Measurements from ENCODE around the gene NANOS2.
"Not testable (repeated sequence)": the region's sequence is repeated elsewhere in the genome, so short reads cannot be mapped to it uniquely, and the experiment has no call there.

The NANOS2 gene

DNA sequence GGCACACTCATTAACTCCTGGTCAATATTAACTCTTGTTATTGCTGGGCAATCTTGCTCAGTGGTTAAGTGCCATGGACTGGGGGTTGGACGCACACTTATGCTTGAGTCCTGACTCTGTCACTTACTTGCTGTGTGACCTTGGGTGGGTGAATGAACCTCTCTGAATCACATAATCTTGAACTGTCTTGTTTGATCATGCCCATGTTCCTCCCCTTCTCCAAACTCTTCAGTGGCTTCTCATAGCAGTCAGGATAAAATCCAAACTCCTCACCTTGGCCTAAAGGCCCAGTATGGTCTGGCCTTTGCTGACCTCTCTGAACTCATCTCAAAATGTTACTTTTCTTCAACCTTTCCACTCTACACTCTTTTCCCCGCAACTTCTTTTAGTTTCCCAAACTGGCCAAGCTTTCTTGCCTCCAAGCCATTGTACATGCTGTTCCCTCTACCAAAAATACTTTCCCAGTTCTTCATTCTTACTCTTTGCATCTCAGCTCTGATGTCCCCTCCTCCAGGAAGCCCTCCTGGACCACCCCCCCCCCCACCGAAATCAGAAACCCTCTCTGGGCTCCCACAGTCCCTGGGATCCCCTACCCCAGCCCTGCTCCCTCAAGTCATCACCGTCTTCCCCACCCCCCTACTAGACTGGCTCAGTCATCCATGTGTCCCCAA, 14.5 kb downstream of the NANOS2 start:
- H3K9me2 ChIP-seq (ENCODE audit: low read depth, low read length), result no peaks in the 10 kb centered on the region
- no peaks in the 10 kb centered on the region for H3K9me3 ChIP-seq (ENCODE audit: low read length)
- H3K27me3 ChIP-seq (ENCODE audit: insufficient read depth, low read length), result no peaks in the 10 kb centered on the region
- no peak overlapping the region for H2AFZ ChIP-seq (ENCODE audit: low read length)
- peak overlapping the region; percentile 84 for H3K4me2 ChIP-seq (ENCODE audit: low read length)
- H3F3A ChIP-seq (ENCODE audit: insufficient read depth, low read length), result no peaks in the 10 kb centered on the region
- no peaks in the 10 kb centered on the region for H4K20me1 ChIP-seq (ENCODE audit: insufficient read depth, low read length)
- peak overlapping the region; percentile 37 for H3K27ac ChIP-seq (ENCODE audit: low read depth, low read length, poor library complexity, severe bottlenecking)
- H3K79me2 ChIP-seq (ENCODE audit: insufficient read depth, low read length), result no peaks in the 10 kb centered on the region
- peaks cover 43% of the 10 kb centered on the region for H3K36me3 ChIP-seq (ENCODE audit: insufficient read depth, low read length)
- no peak for TF ChIP-seq EZH2 (IDR thresholded peaks at IDR 0.05; ENCODE audit: borderline replicate concordance, low read length)
- peaks cover 17% of the 10 kb centered on the region for H3K4me1 ChIP-seq (ENCODE audit: insufficient read depth, low read length, severe bottlenecking)
- no peak overlapping the region; the same call in 1 of the 2 replicates for H3K9ac ChIP-seq (ENCODE audit: low read length)
- H3K4me3 ChIP-seq (ENCODE audit: low read depth, low read length, poor library complexity, severe bottlenecking), result no peak overlapping the region

DNA sequence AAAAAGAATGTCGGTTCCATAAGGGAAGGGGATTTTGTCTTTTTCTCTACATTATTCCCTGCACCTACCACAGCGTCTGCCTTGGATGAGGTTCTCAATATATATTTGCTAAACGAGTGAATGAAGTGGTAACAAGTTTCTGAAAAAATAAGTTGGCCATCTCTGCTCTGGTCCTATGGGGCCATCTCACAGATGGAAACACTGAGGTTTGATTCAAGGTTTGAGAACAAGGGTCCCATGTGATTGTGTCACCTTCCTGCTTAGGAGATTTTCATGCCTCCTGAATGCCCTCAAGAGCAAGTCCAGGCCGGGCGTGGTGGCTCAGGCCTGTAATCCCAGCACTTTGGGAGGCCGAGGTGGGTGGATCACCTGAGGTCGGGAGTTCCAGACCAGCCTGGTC, 15.3 kb downstream of the NANOS2 start:
- Histone ChIP-seq H3K9me3 (ENCODE audit: low read length) (no peaks in the 10 kb centered on the region), H2AFZ (ENCODE audit: low read length) (no peak overlapping the region), H3K9me2 (ENCODE audit: low read depth, low read length) (no peaks in the 10 kb centered on the region), H3K27me3 (ENCODE audit: insufficient read depth, low read length) (no peaks in the 10 kb centered on the region), H3K4me1 (ENCODE audit: insufficient read depth, low read length, severe bottlenecking) (peaks cover 17% of the 10 kb centered on the region), H3K79me2 (ENCODE audit: insufficient read depth, low read length) (no peaks in the 10 kb centered on the region), H3K36me3 (ENCODE audit: insufficient read depth, low read length) (peaks cover 46% of the 10 kb centered on the region), H3F3A (ENCODE audit: insufficient read depth, low read length) (no peaks in the 10 kb centered on the region), H3K4me3 (ENCODE audit: low read depth, low read length, poor library complexity, severe bottlenecking) (no peak overlapping the region), H3K9ac (ENCODE audit: low read length) (no peak overlapping the region), H4K20me1 (ENCODE audit: insufficient read depth, low read length) (no peaks in the 10 kb centered on the region), H3K27ac (ENCODE audit: low read depth, low read length, poor library complexity, severe bottlenecking) (no peak overlapping the region), H3K4me2 (ENCODE audit: low read length) (no peak overlapping the region)
- TF ChIP-seq EZH2 (IDR thresholded peaks at IDR 0.05; ENCODE audit: borderline replicate concordance, low read length), result no peak
- TF ChIP-seq, protein P1, sequence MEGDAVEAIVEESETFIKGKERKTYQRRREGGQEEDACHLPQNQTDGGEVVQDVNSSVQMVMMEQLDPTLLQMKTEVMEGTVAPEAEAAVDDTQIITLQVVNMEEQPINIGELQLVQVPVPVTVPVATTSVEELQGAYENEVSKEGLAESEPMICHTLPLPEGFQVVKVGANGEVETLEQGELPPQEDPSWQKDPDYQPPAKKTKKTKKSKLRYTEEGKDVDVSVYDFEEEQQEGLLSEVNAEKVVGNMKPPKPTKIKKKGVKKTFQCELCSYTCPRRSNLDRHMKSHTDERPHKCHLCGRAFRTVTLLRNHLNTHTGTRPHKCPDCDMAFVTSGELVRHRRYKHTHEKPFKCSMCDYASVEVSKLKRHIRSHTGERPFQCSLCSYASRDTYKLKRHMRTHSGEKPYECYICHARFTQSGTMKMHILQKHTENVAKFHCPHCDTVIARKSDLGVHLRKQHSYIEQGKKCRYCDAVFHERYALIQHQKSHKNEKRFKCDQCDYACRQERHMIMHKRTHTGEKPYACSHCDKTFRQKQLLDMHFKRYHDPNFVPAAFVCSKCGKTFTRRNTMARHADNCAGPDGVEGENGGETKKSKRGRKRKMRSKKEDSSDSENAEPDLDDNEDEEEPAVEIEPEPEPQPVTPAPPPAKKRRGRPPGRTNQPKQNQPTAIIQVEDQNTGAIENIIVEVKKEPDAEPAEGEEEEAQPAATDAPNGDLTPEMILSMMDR (IDR thresholded peaks at IDR 0.05; ENCODE audit: low read length), result no peak

DNA sequence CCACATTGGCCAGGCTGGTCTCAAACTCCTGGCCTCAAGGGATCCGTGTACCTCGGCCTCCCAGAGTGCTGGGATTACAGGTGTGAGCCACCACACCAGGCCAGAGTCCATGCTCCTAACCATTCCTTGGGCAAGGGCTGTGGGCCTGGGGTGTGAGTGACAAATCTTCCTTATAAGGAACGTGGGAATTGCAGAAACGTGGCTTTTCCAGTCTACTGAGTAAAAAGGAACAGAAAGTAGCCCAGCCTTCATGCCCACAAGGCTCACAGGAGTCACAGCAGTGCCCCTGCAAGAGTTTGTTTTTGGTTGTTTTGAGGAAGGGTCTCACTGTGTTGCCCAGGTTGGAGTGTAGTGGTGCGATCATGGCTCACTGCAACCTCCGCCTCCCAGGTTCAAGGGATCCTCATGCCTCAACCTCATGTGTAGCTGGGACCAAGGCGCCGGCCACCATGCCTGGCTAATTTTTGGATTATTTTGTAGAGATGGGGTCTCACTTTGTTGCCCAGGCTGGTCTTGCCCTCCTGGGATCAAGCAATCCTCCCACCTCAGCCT, 17.2 kb downstream of the NANOS2 start:
- Histone ChIP-seq H3K4me1 (ENCODE audit: insufficient read depth, low read length, severe bottlenecking) (peaks cover 16% of the 10 kb centered on the region), H3K9ac (ENCODE audit: low read length) (no peak overlapping the region), H3K4me3 (ENCODE audit: low read depth, low read length, poor library complexity, severe bottlenecking) (no peak overlapping the region), H3F3A (ENCODE audit: insufficient read depth, low read length) (no peaks in the 10 kb centered on the region), H3K4me2 (ENCODE audit: low read length) (no peak overlapping the region), H2AFZ (ENCODE audit: low read length) (no peak overlapping the region), H3K9me2 (ENCODE audit: low read depth, low read length) (no peaks in the 10 kb centered on the region), H3K36me3 (ENCODE audit: insufficient read depth, low read length) (peaks cover 46% of the 10 kb centered on the region), H3K27me3 (ENCODE audit: insufficient read depth, low read length) (no peaks in the 10 kb centered on the region), H3K79me2 (ENCODE audit: insufficient read depth, low read length) (no peaks in the 10 kb centered on the region), H3K9me3 (ENCODE audit: low read length) (no peaks in the 10 kb centered on the region), H4K20me1 (ENCODE audit: insufficient read depth, low read length) (no peaks in the 10 kb centered on the region), H3K27ac (ENCODE audit: low read depth, low read length, poor library complexity, severe bottlenecking) (no peak overlapping the region)
- no peak for TF ChIP-seq EZH2 (IDR thresholded peaks at IDR 0.05; ENCODE audit: borderline replicate concordance, low read length)
- TF ChIP-seq, protein P1 (IDR thresholded peaks at IDR 0.05; ENCODE audit: low read length), result no peak

DNA sequence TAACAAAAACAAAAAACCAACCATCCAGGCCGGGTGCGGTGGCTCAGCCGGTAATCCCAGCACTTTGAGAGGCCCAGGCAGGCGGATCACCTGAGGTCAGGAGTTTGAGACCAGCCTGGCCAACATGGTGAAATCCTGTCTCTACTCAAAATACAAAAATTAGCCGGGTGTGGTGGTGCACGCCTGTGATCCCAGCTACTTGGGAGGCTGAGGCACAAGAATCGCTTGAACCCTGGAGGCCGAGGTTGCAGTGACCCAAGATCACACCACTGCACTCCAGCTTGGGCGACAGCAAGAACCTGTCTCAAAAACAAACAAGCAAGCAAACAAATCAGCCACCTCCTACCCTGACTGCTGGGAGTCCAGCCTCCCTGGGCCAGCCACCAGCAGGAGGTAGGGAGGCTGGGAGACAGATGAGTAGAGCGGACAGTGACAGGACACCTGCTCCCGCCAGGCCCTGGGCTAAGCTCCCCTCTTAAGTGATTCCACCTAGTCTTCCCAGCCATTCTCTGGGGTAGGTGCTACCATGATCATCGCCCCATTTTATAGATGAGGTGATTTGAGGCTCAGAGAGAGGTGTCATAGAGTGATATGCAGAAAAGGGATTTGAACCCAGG, 18.5 kb downstream of the NANOS2 start:
- not testable (repeated sequence) for H3K4me3 ChIP-seq (ENCODE audit: low read depth, low read length, poor library complexity, severe bottlenecking); H3K9ac ChIP-seq (ENCODE audit: low read length); H3K9me2 ChIP-seq (ENCODE audit: low read depth, low read length); H3K79me2 ChIP-seq (ENCODE audit: insufficient read depth, low read length); H4K20me1 ChIP-seq (ENCODE audit: insufficient read depth, low read length); H3F3A ChIP-seq (ENCODE audit: insufficient read depth, low read length); H3K4me2 ChIP-seq (ENCODE audit: low read length); H3K9me3 ChIP-seq (ENCODE audit: low read length); H3K27ac ChIP-seq (ENCODE audit: low read depth, low read length, poor library complexity, severe bottlenecking); H3K27me3 ChIP-seq (ENCODE audit: insufficient read depth, low read length); H2AFZ ChIP-seq (ENCODE audit: low read length)
- H3K36me3 ChIP-seq (ENCODE audit: insufficient read depth, low read length), result peaks cover 46% of the 10 kb centered on the region
- peaks cover 10% of the 10 kb centered on the region for H3K4me1 ChIP-seq (ENCODE audit: insufficient read depth, low read length, severe bottlenecking)

Measured in OCI-LY1 (cell line).